ENCODE results near the gene FANCE. TPM values are rescaled to one million over a fixed set of nuclear protein-coding genes. Genes with fewer than 3 reads are reported as not detected.

FANCE gene
- total RNA-seq, 1 experiment from 2014 or later = 16.1 TPM

GRCh38 chr6:35415065-35415891 is 36.9 kb upstream of the FANCE start:
- peak; percentile 46 to 64 (median 57); a peak in 5 of 6 replicates for TF ChIP-seq CTCF (IDR thresholded peaks at IDR 0.05 in 2 of 3, conservative IDR thresholded peaks at IDR 0.05 in 1 of 3; ENCODE audit: borderline replicate concordance in 1 of 3, insufficient read depth in 1 of 3, low read depth in 2 of 3, low read length in 2 of 3)
- TF ChIP-seq CBX3 (IDR thresholded peaks at IDR 0.05; ENCODE audit: low read depth) = no peak
- no peak for TF ChIP-seq SP1 (IDR thresholded peaks at IDR 0.05; ENCODE audit: low read depth)
- no peak for TF ChIP-seq ZNF274 (IDR thresholded peaks at IDR 0.05; ENCODE audit: low read depth, low read length)
- no peak for TF ChIP-seq EGR1 (IDR thresholded peaks at IDR 0.05; ENCODE audit: low read depth)
- TF ChIP-seq EZH2 (IDR thresholded peaks at IDR 0.05) = no peak
- TF ChIP-seq SIN3A (IDR thresholded peaks at IDR 0.05; ENCODE audit: low read depth) = no peak
- TF ChIP-seq RAD21 (IDR thresholded peaks at IDR 0.05; ENCODE audit: low read depth) = peak; percentile 66
- RAD21 ChIA-PET (ENCODE audit: low non-redundant PET in 1 of 2, low total read pairs in 2 of 2, uncharacterized antibody in 2 of 2, unreplicated experiment in 2 of 2) = interaction anchor here in 1 of 2 experiments (1.0 kb wide), 1 partner anchor 74 kb away, joined by 5 read pairs; no protein-coding TSS in a partner anchor
- CTCF ChIA-PET = interaction anchor here (0.6 to 1.9 kb wide), 8 partner anchors 13 to 120 kb away, joined by 3 to 30 read pairs (median 4); partner anchors contain the start of genes DEF6 and PPARD
- Histone ChIP-seq H3K27me3 (ENCODE audit: insufficient read depth, low read length) (no peaks in the 10 kb centered on the region), H3K27ac (ENCODE audit: low read depth, low read length) (no peak overlapping the region), H3K4me3 (replicated peaks in 1 of 2; ENCODE audit: low read depth in 1 of 2, low read length in 2 of 2) (no peak overlapping the region), H3K9me3 (ENCODE audit: control insufficient read depth in 1 of 2, insufficient read depth in 1 of 2, low read depth in 1 of 2, low read length in 2 of 2) (no peaks in the 10 kb centered on the region), H3K9ac (ENCODE audit: low read length) (no peak overlapping the region), H2AFZ (ENCODE audit: low read depth, low read length, poor library complexity, severe bottlenecking) (no peak overlapping the region), H3K36me3 (ENCODE audit: control insufficient read depth in 1 of 2, insufficient read depth in 2 of 2, low read length in 2 of 2) (peaks cover 4 to 11% of the 10 kb centered on the region in 2 experiments; a peak in 3 of 4 replicates), H3K4me2 (ENCODE audit: low read length) (no peak overlapping the region), H4K20me1 (ENCODE audit: insufficient read depth) (no peaks in the 10 kb centered on the region), H3K79me2 (ENCODE audit: insufficient read depth, low read length) (no peaks in the 10 kb centered on the region), H3K9me2 (ENCODE audit: insufficient read depth) (no peaks in the 10 kb centered on the region), H3K4me1 (ENCODE audit: control insufficient read depth in 1 of 2, insufficient read depth in 2 of 2, low read length in 2 of 2) (peaks cover 0 to 11% of the 10 kb centered on the region in 2 experiments; a peak in 3 of 4 replicates)
- intact Hi-C loops (cut with micrococcal nuclease) = loop anchor here (1.0 kb wide), 1 partner anchor 73 kb away; the partner anchor contains the start of gene PPARD
- DNase-seq (ENCODE audit: low read depth, low spot score) (no peak), ATAC-seq (peak; percentile 81)
- no TSS peak for BruUV-seq (replicated peaks)
- POLR2A ChIA-PET = interaction anchor here (0.7 kb wide), 2 partner anchors 56 to 276 kb away, joined by 3 read pairs; no protein-coding TSS in a partner anchor

Data from HCT116 (cell line).